Measurements from ENCODE around the gene APC2. TPM values are rescaled to one million over a fixed set of nuclear protein-coding genes. Genes with fewer than 3 reads are reported as not detected.

The APC2 gene
- total RNA-seq, 1 donor from 2014 or later, result 0.42 TPM

DNA sequence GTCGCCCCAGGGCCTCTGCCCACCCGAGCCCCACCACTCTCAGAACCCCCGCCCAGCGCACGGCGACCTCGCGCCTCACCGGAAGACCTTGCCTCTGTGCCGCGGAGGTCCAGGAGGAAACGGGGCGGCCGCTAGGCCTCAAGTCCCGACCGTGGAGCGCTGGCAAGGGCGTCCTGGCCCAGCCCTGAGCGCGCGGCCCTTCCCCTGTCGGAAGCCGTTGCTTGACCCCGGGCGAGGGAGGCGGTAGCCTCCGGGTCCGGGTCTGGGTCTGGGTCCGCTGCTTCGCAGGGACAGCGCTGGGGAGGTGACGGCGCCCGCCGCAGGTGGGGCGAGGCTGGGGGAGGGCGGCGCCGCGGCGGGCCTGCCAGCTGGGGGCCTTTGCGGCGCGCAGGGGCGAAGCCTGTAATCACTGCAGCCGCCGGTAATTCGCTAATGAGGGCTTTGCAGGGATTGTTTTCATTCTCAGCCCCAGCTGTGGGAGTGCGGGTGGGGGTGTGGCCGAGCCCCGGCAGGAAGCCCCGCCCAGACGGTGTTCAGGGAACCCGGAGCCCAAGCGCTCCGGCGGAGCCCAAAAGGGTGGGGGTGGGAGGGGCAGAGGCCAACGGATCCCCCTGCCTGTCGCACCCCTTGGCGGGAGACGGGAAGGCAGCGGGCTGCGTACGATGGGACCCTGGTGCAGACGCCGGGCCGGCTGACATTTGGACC, 20.5 kb downstream of the APC2 start:
- ChIA-PET POLR2A (interaction anchor here (0.6 to 1.7 kb wide), 2 partner anchors 20 to 39 kb away, joined by 4 to 8 read pairs; partner anchors contain the start of gene REEP6), CTCF (no interaction called here)
- intact Hi-C loops (cut with micrococcal nuclease), result loop anchor here (2.0 kb wide), 2 partner anchors 26 to 42 kb away; partner anchors contain the start of gene ADAMTSL5
- Mint-ChIP-seq H3K27ac (no peak overlapping the region), H3K27me3 (peaks cover 2% of the 10 kb centered on the region), H3K4me3 (peak overlapping the region; percentile 76), H3K4me1 (peaks cover 25% of the 10 kb centered on the region), H3K36me3 (ENCODE audit: low read depth) (peaks cover 8% of the 10 kb centered on the region), H3K9me3 (no peaks in the 10 kb centered on the region)
- TF ChIP-seq, protein P1, sequence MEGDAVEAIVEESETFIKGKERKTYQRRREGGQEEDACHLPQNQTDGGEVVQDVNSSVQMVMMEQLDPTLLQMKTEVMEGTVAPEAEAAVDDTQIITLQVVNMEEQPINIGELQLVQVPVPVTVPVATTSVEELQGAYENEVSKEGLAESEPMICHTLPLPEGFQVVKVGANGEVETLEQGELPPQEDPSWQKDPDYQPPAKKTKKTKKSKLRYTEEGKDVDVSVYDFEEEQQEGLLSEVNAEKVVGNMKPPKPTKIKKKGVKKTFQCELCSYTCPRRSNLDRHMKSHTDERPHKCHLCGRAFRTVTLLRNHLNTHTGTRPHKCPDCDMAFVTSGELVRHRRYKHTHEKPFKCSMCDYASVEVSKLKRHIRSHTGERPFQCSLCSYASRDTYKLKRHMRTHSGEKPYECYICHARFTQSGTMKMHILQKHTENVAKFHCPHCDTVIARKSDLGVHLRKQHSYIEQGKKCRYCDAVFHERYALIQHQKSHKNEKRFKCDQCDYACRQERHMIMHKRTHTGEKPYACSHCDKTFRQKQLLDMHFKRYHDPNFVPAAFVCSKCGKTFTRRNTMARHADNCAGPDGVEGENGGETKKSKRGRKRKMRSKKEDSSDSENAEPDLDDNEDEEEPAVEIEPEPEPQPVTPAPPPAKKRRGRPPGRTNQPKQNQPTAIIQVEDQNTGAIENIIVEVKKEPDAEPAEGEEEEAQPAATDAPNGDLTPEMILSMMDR (IDR thresholded peaks at IDR 0.05), result no peak
- ATAC-seq (ENCODE audit: low read depth), result peak; percentile 69
- peak; percentile 57 for DNase-seq

DNA sequence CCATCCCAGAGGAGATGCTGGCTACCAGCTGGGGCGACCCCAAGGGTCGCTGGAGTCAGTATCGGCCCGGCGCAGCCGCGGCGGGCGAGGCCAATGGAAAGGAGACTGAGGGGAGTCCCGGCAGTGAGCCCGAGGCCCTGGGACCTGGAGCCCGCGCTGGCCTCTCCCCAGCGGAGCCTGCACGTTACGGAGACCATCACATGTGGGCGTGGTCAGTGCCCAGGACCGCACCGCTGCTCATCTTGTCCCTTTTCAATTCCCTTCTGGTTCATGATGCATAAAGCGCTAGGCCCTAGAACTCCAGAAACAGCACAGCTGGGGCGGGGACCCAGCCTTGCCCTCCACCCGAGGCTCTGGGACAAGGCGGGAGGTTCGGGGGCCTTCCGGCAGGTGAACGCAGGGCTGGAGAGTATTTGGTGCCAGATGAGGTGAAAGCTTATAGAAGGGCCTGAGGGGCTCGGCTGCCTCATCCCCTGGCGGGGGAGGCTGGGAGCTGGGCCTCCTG, 21.1 kb downstream of the APC2 start:
- Mint-ChIP-seq H3K4me1 (peaks cover 25% of the 10 kb centered on the region), H3K4me3 (peak overlapping the region; percentile 65), H3K36me3 (ENCODE audit: low read depth) (peaks cover 8% of the 10 kb centered on the region), H3K27ac (no peak overlapping the region), H3K27me3 (peaks cover 2% of the 10 kb centered on the region), H3K9me3 (no peaks in the 10 kb centered on the region)
- ATAC-seq (ENCODE audit: low read depth) (peak; percentile 20), DNase-seq (no peak)
- ChIA-PET CTCF (interaction anchor here (0.8 kb wide), 1 partner anchor 26 kb away, joined by 4 read pairs; no protein-coding TSS in a partner anchor), POLR2A (interaction anchor here (0.6 to 1.7 kb wide), 5 partner anchors 9 to 202 kb away, joined by 3 to 10 read pairs (median 5); partner anchors contain the start of genes CIRBP and REEP6)
- intact Hi-C loops (cut with micrococcal nuclease), result loop anchor here (2.0 kb wide), 2 partner anchors 26 to 42 kb away; partner anchors contain the start of gene ADAMTSL5
- TF ChIP-seq, protein P1 (IDR thresholded peaks at IDR 0.05), result no peak

DNA sequence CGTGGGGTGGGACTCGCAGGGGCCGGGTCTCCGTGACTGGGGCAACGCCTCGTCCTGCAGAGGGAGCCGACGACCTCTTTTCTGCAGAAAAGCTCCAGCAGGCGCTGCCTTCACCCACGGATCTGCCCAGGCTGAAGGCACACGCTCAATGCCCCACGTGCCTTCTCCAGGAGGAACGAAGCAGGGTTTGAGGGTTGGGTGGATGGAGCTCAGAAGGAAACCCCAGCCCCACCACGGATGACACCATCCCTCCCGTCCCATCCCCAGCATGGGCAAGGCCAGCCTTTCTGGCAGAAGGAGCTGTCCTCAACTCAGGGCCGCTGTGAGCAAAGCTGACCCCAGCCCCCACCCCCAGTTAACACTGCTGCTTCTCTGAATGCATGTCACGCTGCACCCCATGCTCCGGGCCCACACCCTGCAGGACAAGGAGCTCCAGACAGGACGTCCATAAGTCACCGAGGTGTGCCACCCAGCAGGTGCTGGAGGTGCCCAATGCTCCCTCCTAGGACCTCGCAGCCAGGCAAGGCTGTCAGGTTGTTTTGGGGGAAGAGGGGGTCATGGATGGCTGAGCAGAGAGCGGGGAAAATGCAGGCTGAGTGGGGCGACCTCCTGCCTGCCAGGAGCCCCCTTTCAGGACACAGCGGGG, 21.7 kb downstream of the APC2 start:
- Mint-ChIP-seq H3K9me3 (no peaks in the 10 kb centered on the region), H3K27ac (no peak overlapping the region), H3K4me3 (no peak overlapping the region), H3K36me3 (ENCODE audit: low read depth) (peaks cover 11% of the 10 kb centered on the region), H3K27me3 (peaks cover 2% of the 10 kb centered on the region), H3K4me1 (peaks cover 25% of the 10 kb centered on the region)
- DNase-seq, result no peak
- POLR2A ChIA-PET, result interaction anchor here (0.5 to 1.7 kb wide), 6 partner anchors 9 to 202 kb away, joined by 3 to 10 read pairs (median 5); partner anchors contain the start of genes CIRBP and REEP6
- intact Hi-C loops (cut with micrococcal nuclease), result loop anchor here (2.0 kb wide), 2 partner anchors 27 to 41 kb away; partner anchors contain the start of gene ADAMTSL5
- CTCF ChIA-PET, result interaction anchor here (0.8 kb wide), 1 partner anchor 27 kb away, joined by 4 read pairs; no protein-coding TSS in a partner anchor
- TF ChIP-seq, protein P1 (IDR thresholded peaks at IDR 0.05), result no peak
- ATAC-seq (ENCODE audit: low read depth), result peak; percentile 4

DNA sequence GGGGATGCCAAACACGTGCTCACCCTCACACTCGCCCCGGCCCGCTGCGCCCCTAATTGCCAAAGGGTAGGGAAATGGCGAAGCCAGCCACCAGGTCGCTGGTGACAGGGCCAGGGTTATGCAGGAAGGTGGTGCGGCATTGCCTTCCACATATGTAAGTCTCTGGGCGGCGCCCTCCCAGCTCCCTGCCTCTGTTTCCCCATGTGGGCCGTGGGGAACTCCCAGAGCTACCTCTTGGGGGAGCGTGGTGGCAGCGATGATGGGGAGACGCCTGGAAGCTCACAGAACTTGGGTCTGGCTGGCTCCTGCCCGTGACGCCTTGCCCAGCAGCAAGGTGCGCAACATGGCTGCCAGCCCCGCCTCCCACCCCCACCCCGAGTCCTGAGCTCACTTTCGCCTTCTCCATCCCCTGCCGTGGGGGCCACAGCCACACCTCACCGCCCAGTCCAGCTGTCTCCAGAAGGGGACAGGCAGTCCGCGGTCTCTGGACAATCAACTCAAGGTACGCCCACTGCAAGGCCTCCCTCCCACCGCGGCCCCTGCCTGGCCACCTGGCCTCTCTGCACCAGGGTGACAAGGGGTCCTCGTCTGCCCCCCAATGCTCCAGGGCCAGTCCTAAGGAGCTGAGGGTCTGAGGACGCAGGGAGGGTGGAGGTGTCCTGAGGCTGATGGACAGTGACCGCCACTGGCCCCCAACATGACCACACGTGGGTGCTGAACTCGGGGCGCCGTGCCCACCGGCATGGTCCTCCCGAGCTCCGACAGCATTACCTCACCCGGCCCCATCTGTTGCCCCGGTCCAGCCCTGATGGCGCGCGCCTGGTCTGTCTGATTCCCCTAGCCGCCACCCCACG, 22.5 kb downstream of the APC2 start:
- H3K9me3 Mint-ChIP-seq, result no peaks in the 10 kb centered on the region
- intact Hi-C loops (cut with micrococcal nuclease), result no loop called here
- ATAC-seq (ENCODE audit: low read depth), result no peak
- ChIA-PET POLR2A (interaction anchor here (0.5 to 1.8 kb wide), 5 partner anchors 15 to 28 kb away, joined by 3 to 8 read pairs (median 5); partner anchors contain the start of genes PCSK4 and REEP6), CTCF (no interaction called here)
- peaks cover 2% of the 10 kb centered on the region for H3K27me3 Mint-ChIP-seq
- H3K36me3 Mint-ChIP-seq (ENCODE audit: low read depth), result peaks cover 13% of the 10 kb centered on the region
- TF ChIP-seq, protein P1 (IDR thresholded peaks at IDR 0.05), result no peak
- DNase-seq, result no peak
- no peak overlapping the region for H3K27ac Mint-ChIP-seq
- no peak overlapping the region for H3K4me3 Mint-ChIP-seq
- H3K4me1 Mint-ChIP-seq, result peaks cover 26% of the 10 kb centered on the region
